DND-41 (cell line): ENCODE data around the gene SPTLC1.

Experiments
- ATAC-seq: fragments of 200-7000 bp; cut with Tn5 transposase; 3 replicates; pipeline ENCODE4 v1.9.1; 2021; ENCODE audit warnings: low read depth; ENCODE audit not compliant: insufficient read depth
- DNase-seq: peaks from one replicate; pipeline ENCODE4 v3.0.0-alpha.2; 2020
- H2AFZ ChIP-seq: 2 replicates; pipeline ENCODE4 v1.6.0; 2012; ENCODE audit warnings: low read depth, low read length
- H3K27ac ChIP-seq: 2 replicates; pipeline ENCODE4 v1.5.1; 2012; ENCODE audit warnings: low read length, inconsistent platforms
- H3K27me3 ChIP-seq: fragments of 200-600 bp; sonication (generic); 2 replicates; pipeline ENCODE4 v1.6.0; 2012; ENCODE audit warnings: low read length, mild to moderate bottlenecking, inconsistent platforms; ENCODE audit not compliant: insufficient read depth, poor library complexity
- H3K36me3 ChIP-seq: 2 replicates; pipeline ENCODE4 v1.5.1; 2012; ENCODE audit warnings: low read length, inconsistent platforms; ENCODE audit not compliant: insufficient read depth
- H3K4me1 ChIP-seq: 2 replicates; pipeline ENCODE4 v1.5.1; 2012; ENCODE audit warnings: mild to moderate bottlenecking, low read length; ENCODE audit not compliant: insufficient read depth
- H3K4me2 ChIP-seq: 2 replicates; pipeline ENCODE4 v1.6.0; 2012; ENCODE audit warnings: mild to moderate bottlenecking, moderate library complexity, low read length, inconsistent platforms; ENCODE audit not compliant: insufficient read depth
- H3K4me3 ChIP-seq, 2 experiments: fragments of 200-600 bp in 1 of 2; shearing (Covaris generic) in 1 of 2; 2 replicates each; pipeline ENCODE4 v1.5.1; 2012 to 2016; ENCODE audit warnings: inconsistent platforms in 2 of 2, low read length in 2 of 2, mild to moderate bottlenecking in 2 of 2, low read depth in 1 of 2, moderate library complexity in 1 of 2
- H3K79me2 ChIP-seq: 2 replicates; pipeline ENCODE4 v1.6.0; 2012; ENCODE audit warnings: low read length, inconsistent platforms; ENCODE audit not compliant: insufficient read depth
- H3K9ac ChIP-seq: 2 replicates; pipeline ENCODE4 v1.6.0; 2012; ENCODE audit warnings: low read depth, mild to moderate bottlenecking, inconsistent platforms, low read length, moderate library complexity
- H3K9me3 ChIP-seq: 2 replicates; pipeline ENCODE4 v1.5.1; 2012; ENCODE audit warnings: low read length, moderate library complexity, mild to moderate bottlenecking, inconsistent platforms; ENCODE audit not compliant: insufficient read depth, severe bottlenecking
- H4K20me1 ChIP-seq: 2 replicates; pipeline ENCODE4 v1.6.0; 2012; ENCODE audit warnings: low read length; ENCODE audit not compliant: insufficient read depth
- EZH2 ChIP-seq: IDR thresholded peaks from 3 replicates; pipeline ENCODE4 v1.6.1; 2012; ENCODE audit warnings: borderline replicate concordance, low read depth, mild to moderate bottlenecking, moderate library complexity, low read length, inconsistent platforms; ENCODE audit not compliant: severe bottlenecking
- TF ChIP-seq, protein P1 (sequence below): IDR thresholded peaks from 2 replicates; pipeline ENCODE4 v1.5.1; 2012; ENCODE audit warnings: borderline replicate concordance, low read length, moderate library complexity, mild to moderate bottlenecking; ENCODE audit not compliant: poor library complexity, severe bottlenecking; ENCODE audit errors: extremely low read depth

SPTLC1 gene

DNA sequence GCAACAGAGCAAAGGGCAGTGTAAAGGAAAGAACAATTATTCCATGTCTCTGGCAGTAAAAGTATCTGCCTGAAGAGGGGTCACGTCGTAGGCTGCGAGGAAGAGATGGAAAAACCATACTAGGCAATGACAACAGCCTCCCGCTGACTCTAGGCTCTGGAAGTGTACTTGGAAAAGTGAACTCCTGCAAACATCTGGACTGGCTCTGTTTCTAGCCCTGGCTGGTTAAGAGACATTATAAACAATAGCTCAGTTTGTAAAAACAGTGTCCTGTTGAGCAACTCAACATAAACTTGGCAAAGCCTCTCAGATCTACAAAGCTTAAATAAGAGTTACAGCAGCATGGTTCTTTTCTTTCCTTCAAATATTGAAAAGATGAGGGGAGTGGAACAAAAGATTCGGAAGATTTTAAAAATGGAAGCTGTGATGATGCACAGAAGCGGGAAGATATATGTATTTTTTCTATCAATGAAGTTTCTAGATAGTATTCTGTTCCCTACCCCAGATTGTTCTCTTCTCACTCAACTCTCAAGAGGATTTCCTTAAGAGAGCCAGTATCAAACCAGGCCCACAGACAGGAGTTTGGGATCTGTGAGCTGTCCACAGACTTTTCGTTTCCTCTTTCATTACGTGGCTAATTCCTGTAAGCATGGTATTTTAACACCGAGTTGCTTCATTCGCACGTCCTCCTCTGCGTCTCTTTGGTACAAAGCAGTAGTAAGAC is 79.4 kb downstream of the SPTLC1 start:
- ATAC-seq, result no peak
- no peak for TF ChIP-seq EZH2
- TF ChIP-seq, protein P1, sequence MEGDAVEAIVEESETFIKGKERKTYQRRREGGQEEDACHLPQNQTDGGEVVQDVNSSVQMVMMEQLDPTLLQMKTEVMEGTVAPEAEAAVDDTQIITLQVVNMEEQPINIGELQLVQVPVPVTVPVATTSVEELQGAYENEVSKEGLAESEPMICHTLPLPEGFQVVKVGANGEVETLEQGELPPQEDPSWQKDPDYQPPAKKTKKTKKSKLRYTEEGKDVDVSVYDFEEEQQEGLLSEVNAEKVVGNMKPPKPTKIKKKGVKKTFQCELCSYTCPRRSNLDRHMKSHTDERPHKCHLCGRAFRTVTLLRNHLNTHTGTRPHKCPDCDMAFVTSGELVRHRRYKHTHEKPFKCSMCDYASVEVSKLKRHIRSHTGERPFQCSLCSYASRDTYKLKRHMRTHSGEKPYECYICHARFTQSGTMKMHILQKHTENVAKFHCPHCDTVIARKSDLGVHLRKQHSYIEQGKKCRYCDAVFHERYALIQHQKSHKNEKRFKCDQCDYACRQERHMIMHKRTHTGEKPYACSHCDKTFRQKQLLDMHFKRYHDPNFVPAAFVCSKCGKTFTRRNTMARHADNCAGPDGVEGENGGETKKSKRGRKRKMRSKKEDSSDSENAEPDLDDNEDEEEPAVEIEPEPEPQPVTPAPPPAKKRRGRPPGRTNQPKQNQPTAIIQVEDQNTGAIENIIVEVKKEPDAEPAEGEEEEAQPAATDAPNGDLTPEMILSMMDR, result no peak
- H2AFZ ChIP-seq, result no peak overlapping the region
- no peak overlapping the region for H3K9ac ChIP-seq
- H4K20me1 ChIP-seq, result no peaks in the 10 kb centered on the region
- DNase-seq, result no peak
- no peaks in the 10 kb centered on the region for H3K27me3 ChIP-seq
- H3K4me1 ChIP-seq, result no peaks in the 10 kb centered on the region
- H3K79me2 ChIP-seq, result no peaks in the 10 kb centered on the region
- no peaks in the 10 kb centered on the region for H3K9me3 ChIP-seq
- H3K4me2 ChIP-seq, result no peak overlapping the region
- H3K36me3 ChIP-seq, result peaks cover 61% of the 10 kb centered on the region
- no peak overlapping the region for H3K4me3 ChIP-seq
- no peak overlapping the region for H3K27ac ChIP-seq

DNA sequence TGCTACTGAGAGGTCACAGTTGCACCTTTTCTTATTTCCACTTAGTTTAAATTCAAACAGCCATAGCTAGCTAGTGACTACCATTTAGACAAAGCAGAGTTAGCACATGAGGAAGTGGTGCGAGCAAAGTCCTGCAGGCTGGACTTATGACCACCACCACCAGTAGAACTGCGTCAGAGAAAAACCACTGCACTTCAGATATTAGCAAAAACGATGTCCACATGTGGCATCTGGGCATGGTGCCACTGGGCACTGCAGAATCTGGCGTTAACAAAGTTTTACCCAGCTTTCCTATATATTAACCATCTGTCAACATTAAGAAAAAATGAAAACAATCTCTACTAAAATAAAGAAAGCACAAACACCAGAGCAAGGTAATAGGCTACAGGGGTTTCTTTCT is 80.1 kb downstream of the SPTLC1 start:
- no peak overlapping the region for H3K4me3 ChIP-seq
- no peak overlapping the region for H2AFZ ChIP-seq
- peaks cover 59% of the 10 kb centered on the region for H3K36me3 ChIP-seq
- no peaks in the 10 kb centered on the region for H4K20me1 ChIP-seq
- no peak overlapping the region for H3K27ac ChIP-seq
- no peaks in the 10 kb centered on the region for H3K4me1 ChIP-seq
- ATAC-seq (no peak), DNase-seq (no peak)
- TF ChIP-seq, protein P1, result no peak
- TF ChIP-seq EZH2, result no peak
- no peak overlapping the region for H3K9ac ChIP-seq
- H3K27me3 ChIP-seq, result no peaks in the 10 kb centered on the region
- no peaks in the 10 kb centered on the region for H3K79me2 ChIP-seq
- H3K4me2 ChIP-seq, result no peak overlapping the region
- no peaks in the 10 kb centered on the region for H3K9me3 ChIP-seq

DNA sequence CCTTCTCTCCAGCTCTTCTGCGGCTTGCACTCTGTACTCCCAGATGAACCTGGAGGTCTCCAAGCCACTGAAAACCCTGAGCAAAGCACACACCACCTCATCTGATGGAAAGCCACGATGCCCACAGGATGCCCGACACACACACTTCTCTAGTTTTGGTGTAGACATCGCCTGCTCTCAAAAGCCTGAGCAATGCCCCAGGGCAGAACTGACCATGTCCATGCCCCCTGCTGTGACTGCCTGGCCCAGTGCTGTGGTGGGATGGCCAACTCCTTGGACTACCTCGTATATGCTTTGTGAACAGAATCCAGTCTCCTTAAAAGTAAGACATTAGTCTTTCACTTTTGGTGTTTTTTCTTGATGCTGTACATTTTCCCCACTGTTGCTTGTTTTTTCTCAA is 81.2 kb downstream of the SPTLC1 start:
- Histone ChIP-seq H3K36me3 (peaks cover 59% of the 10 kb centered on the region), H3K27ac (no peak overlapping the region)

More for the DNA sequence above, 81.2 kb downstream of the SPTLC1 start:
- Histone ChIP-seq H3K4me3 (no peak overlapping the region), H3K79me2 (no peaks in the 10 kb centered on the region), H3K4me2 (no peak overlapping the region), H3K9me3 (no peaks in the 10 kb centered on the region), H3K9ac (no peak overlapping the region), H4K20me1 (no peaks in the 10 kb centered on the region), H3K27me3 (no peaks in the 10 kb centered on the region), H2AFZ (no peak overlapping the region), H3K4me1 (no peaks in the 10 kb centered on the region)
- TF ChIP-seq EZH2, result no peak
- TF ChIP-seq, protein P1, result no peak
- DNase-seq (no peak), ATAC-seq (no peak)
